BE2C (cell line): Measurements from ENCODE around the gene PDE4C.

Experiments used
- DNase-seq: peaks from one replicate; pipeline ENCODE4 v3.0.0-alpha.2; 2020
- H3K27me3 ChIP-seq: fragments of 250-450 bp; sonication (Bioruptor Pico); 2 replicates; pipeline ENCODE4 v1.5.1; 2020; ENCODE audit warnings: mild to moderate bottlenecking
- H3K36me3 ChIP-seq: fragments of 250-450 bp; sonication (Bioruptor Pico); 2 replicates; pipeline ENCODE4 v1.5.1; 2020; ENCODE audit warnings: mild to moderate bottlenecking
- H3K4me1 ChIP-seq: fragments of 250-450 bp; sonication (Bioruptor Pico); 2 replicates; pipeline ENCODE4 v1.5.1; 2020
- H3K4me3 ChIP-seq: 2 replicates; pipeline ENCODE4 v1.5.1; 2011; ENCODE audit warnings: low read depth, low read length
- H3K9me3 ChIP-seq: fragments of 250-450 bp; sonication (Bioruptor Pico); 2 replicates; pipeline ENCODE4 v1.5.1; 2020
- CTCF ChIP-seq: IDR thresholded peaks from 2 replicates; pipeline ENCODE4 v1.5.1; 2012; ENCODE audit warnings: mild to moderate bottlenecking, low read depth, low read length

The PDE4C gene

DNA sequence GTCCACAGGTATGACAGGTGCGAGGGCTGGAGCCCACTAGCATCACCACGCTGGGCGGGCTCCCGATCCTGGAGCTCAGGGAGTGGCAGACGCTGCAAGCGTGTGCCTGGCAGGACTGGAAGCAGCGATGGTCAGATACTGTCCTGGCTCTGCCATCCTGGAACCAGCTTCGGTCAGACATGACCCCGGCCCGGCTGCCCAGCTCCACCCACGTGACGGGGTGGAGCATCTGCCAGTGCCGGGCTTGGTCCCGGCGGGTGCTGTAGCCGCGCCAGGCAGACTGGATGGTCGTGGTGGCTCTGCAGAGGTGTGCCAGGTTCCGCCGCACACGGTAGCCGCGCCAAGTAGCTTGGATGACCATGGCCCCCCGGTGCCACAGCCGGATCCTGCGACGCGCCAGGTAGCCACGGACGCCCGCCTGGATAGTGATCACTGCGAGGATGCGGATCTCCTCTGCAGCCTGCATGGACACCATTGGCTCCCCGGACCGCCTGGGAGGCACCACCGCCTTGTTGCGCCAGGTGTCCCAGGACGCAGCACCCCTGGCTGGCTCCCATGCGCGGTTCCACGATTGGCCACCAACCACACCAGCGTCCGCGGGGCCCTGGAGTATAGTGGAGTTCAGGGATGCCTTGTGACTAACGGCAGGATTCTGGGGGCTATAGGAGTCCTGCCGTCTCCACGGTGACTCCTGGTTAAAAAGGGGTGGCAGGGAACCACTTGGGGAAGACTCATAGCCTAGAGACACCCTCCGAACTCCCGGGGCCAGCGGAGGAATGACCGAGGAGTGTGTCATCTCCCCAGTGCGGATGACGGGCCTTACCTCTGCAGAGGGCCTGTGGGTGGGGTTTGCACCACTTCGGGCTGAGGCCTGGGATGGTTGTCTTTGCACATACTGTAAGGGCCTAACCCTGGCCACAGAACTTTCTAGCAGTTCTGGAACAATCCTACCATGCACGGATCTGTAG, 31.5 kb upstream of the PDE4C start:
- H3K36me3 ChIP-seq: no peaks in the 10 kb centered on the region
- no peak for DNase-seq
- H3K4me3 ChIP-seq: no peak overlapping the region
- no peaks in the 10 kb centered on the region for H3K9me3 ChIP-seq
- no peak for TF ChIP-seq CTCF
- H3K27me3 ChIP-seq: peaks cover 21% of the 10 kb centered on the region
- no peaks in the 10 kb centered on the region for H3K4me1 ChIP-seq

DNA sequence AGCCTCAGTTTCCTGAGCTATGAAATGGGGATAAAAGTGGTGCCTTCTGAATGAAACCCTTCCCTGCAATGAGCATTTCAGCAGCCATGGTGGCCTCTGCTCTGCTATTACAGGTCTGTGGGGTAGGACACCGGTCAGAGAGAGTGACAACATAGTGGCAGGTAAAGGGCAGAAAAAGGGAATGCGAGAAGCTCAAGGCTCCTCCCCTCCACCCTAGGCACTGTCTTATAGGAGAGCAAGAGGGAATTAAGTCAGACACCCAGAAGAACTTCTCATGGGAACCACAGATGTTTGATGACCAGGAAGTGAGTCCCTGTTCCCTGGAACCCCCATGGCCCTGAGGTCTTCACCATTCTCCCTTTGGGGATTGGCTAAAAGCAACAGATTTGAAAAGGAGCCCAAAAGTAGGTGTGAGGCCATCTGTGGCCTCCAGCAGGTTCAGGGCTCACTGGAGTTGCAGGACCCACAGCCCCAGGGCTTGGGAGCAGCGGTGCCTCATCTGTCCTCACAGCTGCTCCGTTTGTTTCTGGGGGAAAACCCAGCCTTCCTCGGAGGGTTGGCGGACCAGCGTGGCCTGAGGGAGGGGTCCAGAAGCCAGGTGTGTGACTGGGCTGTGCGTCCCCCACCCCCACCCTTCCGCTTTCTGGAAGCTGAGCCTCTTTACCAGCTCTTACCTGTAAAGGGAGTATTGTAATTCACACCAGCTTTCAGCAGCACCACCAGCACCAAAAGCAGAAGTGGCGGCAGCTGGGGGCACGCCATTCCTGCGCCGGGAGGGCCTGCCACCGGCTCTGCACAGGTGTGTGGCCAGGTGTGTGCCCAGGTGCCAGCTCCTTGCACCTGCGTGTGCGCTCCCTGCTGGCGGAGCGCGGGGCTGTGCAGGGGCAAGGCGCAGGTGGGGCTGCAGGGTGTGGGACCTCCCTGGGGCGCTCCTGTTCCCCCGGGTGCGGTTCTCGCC, 28.6 kb upstream of the PDE4C start:
- Histone ChIP-seq H3K4me3 (no peak overlapping the region), H3K9me3 (no peaks in the 10 kb centered on the region), H3K4me1 (no peaks in the 10 kb centered on the region), H3K36me3 (no peaks in the 10 kb centered on the region), H3K27me3 (peaks cover 21% of the 10 kb centered on the region)
- TF ChIP-seq CTCF: no peak
- no peak for DNase-seq

- peaks cover 21% of the 10 kb centered on the region for H3K27me3 ChIP-seq
- no peak for DNase-seq
These were observed 27.5 kb upstream of the PDE4C start for GRCh38 chr19:18253716-18254115.

DNA sequence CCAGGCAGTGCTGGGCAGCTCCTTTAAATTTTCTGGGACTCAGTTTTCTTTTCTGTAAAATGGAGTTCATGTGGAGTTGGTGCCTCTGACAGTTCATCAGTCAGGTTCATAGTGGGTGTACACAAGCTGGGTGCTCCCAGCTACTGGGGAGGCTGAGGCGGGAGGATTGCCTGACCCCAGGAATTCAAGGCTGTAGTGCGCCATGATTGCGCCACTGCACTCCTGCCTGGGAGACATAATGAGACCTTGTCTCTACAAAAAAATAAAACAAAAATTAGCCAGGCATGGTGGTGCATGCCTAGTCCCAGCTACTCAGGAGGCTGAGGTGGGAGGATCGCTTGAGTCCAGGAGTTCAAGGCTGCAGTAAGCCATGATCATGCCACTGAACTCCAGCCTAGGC, 26.9 kb upstream of the PDE4C start:
- TF ChIP-seq CTCF: no peak
- DNase-seq: no peak
- Histone ChIP-seq H3K4me1 (no peaks in the 10 kb centered on the region), H3K4me3 (no peak overlapping the region), H3K27me3 (peaks cover 21% of the 10 kb centered on the region), H3K9me3 (no peaks in the 10 kb centered on the region), H3K36me3 (no peaks in the 10 kb centered on the region)

More at GRCh38 chr19:18253716-18254115, 27.5 kb upstream of the PDE4C start:
- Histone ChIP-seq H3K9me3 (no peaks in the 10 kb centered on the region), H3K36me3 (no peaks in the 10 kb centered on the region), H3K4me3 (no peak overlapping the region), H3K4me1 (no peaks in the 10 kb centered on the region)
- TF ChIP-seq CTCF: no peak

GRCh38 chr19:18252370-18252717, 26.1 kb upstream of the PDE4C start:
- Histone ChIP-seq H3K27me3 (peaks cover 17% of the 10 kb centered on the region), H3K4me3 (no peak overlapping the region), H3K36me3 (no peaks in the 10 kb centered on the region), H3K9me3 (no peaks in the 10 kb centered on the region), H3K4me1 (no peaks in the 10 kb centered on the region)
- TF ChIP-seq CTCF: no peak
- no peak for DNase-seq
